GM23338 (cell line): ENCODE data around the gene TYSND1. TPM values are rescaled to one million over a fixed set of nuclear protein-coding genes. Genes with fewer than 3 reads are reported as not detected.

Source experiments
- ATAC-seq: fragments of 200-7000 bp; cut with Tn5 transposase; 3 replicates; pipeline ENCODE4 v1.9.1; 2020
- DNase-seq: peaks from one replicate; pipeline ENCODE4 v3.0.0-alpha.2; 2015; ENCODE audit warnings: low spot score
- H2AFZ ChIP-seq: fragments of 200-600 bp; sonication (generic); 2 replicates; pipeline ENCODE4 v1.8.0; 2016; ENCODE audit warnings: antibody characterized with exemption, mild to moderate bottlenecking, moderate library complexity
- H3F3A ChIP-seq: fragments of 200-600 bp; sonication (generic); replicated peaks from 2 replicates; pipeline ENCODE4 v1.8.0; 2017; ENCODE audit warnings: antibody characterized with exemption, mixed run types, low read depth
- H3K27ac ChIP-seq: fragments of 200-600 bp; sonication (generic); 2 replicates; pipeline ENCODE4 v1.6.1; 2016; ENCODE audit warnings: low read depth
- H3K27me3 ChIP-seq: fragments of 200-600 bp; sonication (generic); 2 replicates; pipeline ENCODE4 v1.8.0; 2016; ENCODE audit warnings: mild to moderate bottlenecking, mixed run types, moderate library complexity; ENCODE audit not compliant: insufficient read depth
- H3K36me3 ChIP-seq: fragments of 200-600 bp; sonication (generic); 2 replicates; pipeline ENCODE4 v1.8.0; 2016; ENCODE audit warnings: mild to moderate bottlenecking; ENCODE audit not compliant: insufficient read depth
- H3K4me1 ChIP-seq: fragments of 200-600 bp; sonication (generic); 2 replicates; pipeline ENCODE4 v1.8.0; 2016; ENCODE audit warnings: mild to moderate bottlenecking, moderate library complexity; ENCODE audit not compliant: insufficient read depth
- H3K4me2 ChIP-seq: fragments of 200-600 bp; sonication (generic); 2 replicates; pipeline ENCODE4 v1.7.1; 2017; ENCODE audit warnings: mixed run types
- H3K4me3 ChIP-seq: fragments of 200-600 bp; sonication (generic); 2 replicates; pipeline ENCODE4 v1.6.1; 2016; ENCODE audit warnings: mixed run types
- H3K79me2 ChIP-seq: fragments of 200-600 bp; sonication (generic); replicated peaks from 2 replicates; pipeline ENCODE4 v1.8.0; 2017; ENCODE audit warnings: mild to moderate bottlenecking; ENCODE audit not compliant: insufficient read depth
- H3K9me2 ChIP-seq: fragments of 200-600 bp; sonication (generic); 2 replicates; pipeline ENCODE4 v1.8.0; 2017; ENCODE audit not compliant: insufficient read depth
- H4K20me1 ChIP-seq: fragments of 200-600 bp; sonication (generic); replicated peaks from 2 replicates; pipeline ENCODE4 v1.8.0; 2017; ENCODE audit warnings: mild to moderate bottlenecking; ENCODE audit not compliant: insufficient read depth
- H3K27ac Mint-ChIP-seq: 2 replicates; pipeline ENCODE4 v1.8.0; 2020; ENCODE audit warnings: inconsistent platforms, mild to moderate bottlenecking, moderate library complexity, mixed read lengths
- H3K27me3 Mint-ChIP-seq: 3 replicates; pipeline ENCODE4 v1.8.0; 2022; ENCODE audit warnings: low read depth, mild to moderate bottlenecking, moderate library complexity, mixed read lengths, inconsistent platforms; ENCODE audit not compliant: insufficient read depth, poor library complexity
- H3K36me3 Mint-ChIP-seq: 3 replicates; pipeline ENCODE4 v1.8.0; 2021; ENCODE audit warnings: low read depth, mild to moderate bottlenecking, inconsistent platforms, moderate library complexity, mixed read lengths
- H3K4me1 Mint-ChIP-seq: 3 replicates; pipeline ENCODE4 v1.8.0; 2020; ENCODE audit warnings: mild to moderate bottlenecking, inconsistent platforms, mixed read lengths
- H3K4me3 Mint-ChIP-seq: 3 replicates; pipeline ENCODE4 v1.8.0; 2021; ENCODE audit warnings: moderate library complexity, mild to moderate bottlenecking, inconsistent platforms, mixed read lengths
- H3K9me3 Mint-ChIP-seq: 3 replicates; pipeline ENCODE4 v1.8.0; 2020; ENCODE audit warnings: moderate library complexity, mild to moderate bottlenecking, inconsistent platforms, mixed read lengths
- ETS1 ChIP-seq: IDR thresholded peaks from 2 replicates; pipeline ENCODE4 v1.6.1; 2016; ENCODE audit warnings: antibody characterized with exemption
- EZH2 ChIP-seq: fragments of 200-600 bp; sonication (generic); IDR thresholded peaks from one replicate; pipeline ENCODE4 v1.8.0; 2017; ENCODE audit warnings: antibody characterized with exemption, mild to moderate bottlenecking, low read depth; ENCODE audit not compliant: unreplicated experiment
- EZH2phosphoT487 ChIP-seq: fragments of 200-600 bp; sonication (generic); IDR thresholded peaks from one replicate; pipeline ENCODE4 v1.8.1; 2018; ENCODE audit warnings: antibody characterized with exemption; ENCODE audit not compliant: unreplicated experiment
- NANOG ChIP-seq: IDR thresholded peaks from 2 replicates; pipeline ENCODE4 v1.6.1; 2016; ENCODE audit warnings: antibody characterized with exemption, borderline replicate concordance
- POLR2AphosphoS5 ChIP-seq: IDR thresholded peaks from 2 replicates; pipeline ENCODE4 v1.6.1; 2016; ENCODE audit warnings: antibody characterized with exemption, low read depth
- REST ChIP-seq: IDR thresholded peaks from one replicate; pipeline ENCODE4 v1.6.1; 2018; ENCODE audit warnings: antibody characterized with exemption; ENCODE audit not compliant: unreplicated experiment
- ZNF114 ChIP-seq: fragments of 250-450 bp; sonication (Bioruptor Pico); IDR thresholded peaks from 2 replicates; pipeline ENCODE4 v1.5.0; 2020; ENCODE audit warnings: mild to moderate bottlenecking, moderate library complexity
- ZNF462 ChIP-seq: fragments of 250-450 bp; sonication (Bioruptor Pico); IDR thresholded peaks from 2 replicates; pipeline ENCODE4 v1.5.0; 2020; ENCODE audit warnings: mild to moderate bottlenecking, moderate library complexity
- polyA plus RNA-seq: library from polyadenylated mRNA; unstranded; fragments of >200 nt; fragmentation: Nextera tagmentation; extraction: Ambion mirVana; gene quantifications from 2 replicates; pipeline ENCODE4 v1.2.1, GENCODE V29; 2016
- total RNA-seq: library from RNA; depleted of rRNA; stranded (reverse); fragments of >200 nt; shearing (Covaris generic); gene quantifications from 2 replicates; pipeline ENCODE4 v1.2.3, GENCODE V29; 2014

The TYSND1 gene
- total and polyA plus RNA-seq, 2 experiments from 2014 or later, result 5.2 to 19.5 TPM

- H3K27ac Mint-ChIP-seq, result no peak overlapping the region
- H3K36me3 Mint-ChIP-seq, result peaks cover 3% of the 10 kb centered on the region; the same call in 2 of the 3 replicates
- H3K9me3 Mint-ChIP-seq, result no peaks in the 10 kb centered on the region
- Histone ChIP-seq H3K27me3 (peaks cover 32% of the 10 kb centered on the region; the same call in 1 of the 2 replicates), H3K4me2 (no peak overlapping the region), H2AFZ (no peak overlapping the region), H3K4me3 (no peak overlapping the region), H3K9me2 (no peaks in the 10 kb centered on the region), H3K79me2 (no peaks in the 10 kb centered on the region), H4K20me1 (no peaks in the 10 kb centered on the region), H3K4me1 (peaks cover 5% of the 10 kb centered on the region; the same call in 1 of the 2 replicates), H3K36me3 (no peaks in the 10 kb centered on the region), H3K27ac (no peak overlapping the region), H3F3A (peaks cover 5% of the 10 kb centered on the region; the same call in 1 of the 2 replicates)
- DNase-seq (no peak), ATAC-seq (no peak)
- H3K4me3 Mint-ChIP-seq, result no peak overlapping the region
- no peak for TF ChIP-seq EZH2phosphoT487
- no peak for TF ChIP-seq EZH2
- H3K27me3 Mint-ChIP-seq, result peaks cover 23% of the 10 kb centered on the region
- peaks cover 6% of the 10 kb centered on the region for H3K4me1 Mint-ChIP-seq
These were observed 11.5 kb downstream of the TYSND1 start for GRCh38 chr10:70135046-70135445.

GRCh38 chr10:70132098-70133029 lies 14.1 kb downstream of the TYSND1 start, which contains the start of gene AIFM2:
TSS of gene AIFM2 (minus strand) at chr10:70132825. CDS start at chr10:70124084, 8,741 bp downstream.
- H3K4me1 Mint-ChIP-seq, result peaks cover 6% of the 10 kb centered on the region
- peak within 1 kb of the TSS; percentile 61 for H3K4me3 ChIP-seq
- H3F3A ChIP-seq, result peaks cover 5% of the 10 kb centered on the region; the same call in 1 of the 2 replicates
- DNase-seq (peak; percentile 91), ATAC-seq (peak; percentile 88)
- peaks cover 16% of the 10 kb centered on the region for H3K27me3 Mint-ChIP-seq
- peaks cover 3% of the 10 kb centered on the region; the same call in 2 of the 3 replicates for H3K36me3 Mint-ChIP-seq
- peak within 1 kb of the TSS; percentile 85 for H3K4me3 Mint-ChIP-seq
- H3K79me2 ChIP-seq, result no peaks in the 10 kb centered on the region
- H3K27me3 ChIP-seq, result peaks cover 32% of the 10 kb centered on the region; the same call in 1 of the 2 replicates
- no peaks in the 10 kb centered on the region for H3K9me2 ChIP-seq
- H3K4me2 ChIP-seq, result peak within 1 kb of the TSS; percentile 91
- H3K27ac ChIP-seq, result no peak within 1 kb of the TSS
- H3K4me1 ChIP-seq, result peaks cover 5% of the 10 kb centered on the region; the same call in 1 of the 2 replicates
- no peaks in the 10 kb centered on the region for H4K20me1 ChIP-seq
- TF ChIP-seq ZNF114 (CRISPR knock-in tag), result no peak
- TF ChIP-seq REST, result no peak
- TF ChIP-seq NANOG, result no peak
- no peak for TF ChIP-seq ETS1
- no peak for TF ChIP-seq EZH2phosphoT487
- TF ChIP-seq EZH2, result no peak
- no peak for TF ChIP-seq ZNF462
- peak; percentile 40; the same call in 1 of the 2 replicates for TF ChIP-seq POLR2AphosphoS5
- H3K9me3 Mint-ChIP-seq, result no peaks in the 10 kb centered on the region
- H2AFZ ChIP-seq, result peak within 1 kb of the TSS; percentile 97
- H3K27ac Mint-ChIP-seq, result peak within 1 kb of the TSS; percentile 72
- no peaks in the 10 kb centered on the region for H3K36me3 ChIP-seq
